HG03025 (cell line): ENCODE measurements around the gene OR5AU1.
"Not testable (repeated sequence)": the region's sequence is repeated elsewhere in the genome, so short reads cannot be mapped to it uniquely, and the experiment has no call there.

Experiments used
- ATAC-seq: cut with Tn5 transposase; IDR thresholded peaks from one replicate; pipeline ENCODE4 v1.9.1; 2021; ENCODE audit warnings: mild to moderate bottlenecking, moderate library complexity; ENCODE audit not compliant: unreplicated experiment, low FRiP score

The OR5AU1 gene

GRCh38 chr14:21182166-21182565 is 26.3 kb upstream of the OR5AU1 start:
- no peak for ATAC-seq

- ATAC-seq, result no peak
These were observed 15.3 kb upstream of the OR5AU1 start for GRCh38 chr14:21171128-21171527.

GRCh38 chr14:21169573-21169972 is 13.7 kb upstream of the OR5AU1 start:
- no peak for ATAC-seq

GRCh38 chr14:21168055-21168454 is 12.2 kb upstream of the OR5AU1 start:
- no peak for ATAC-seq

- ATAC-seq, result not testable (repeated sequence)
These were observed 9.8 kb upstream of the OR5AU1 start for GRCh38 chr14:21165670-21166069.

- ATAC-seq, result not testable (repeated sequence)
These were observed 9.2 kb upstream of the OR5AU1 start for GRCh38 chr14:21165002-21165605.

- ATAC-seq, result no peak
These were observed 8.0 kb upstream of the OR5AU1 start for GRCh38 chr14:21163871-21164291.

GRCh38 chr14:21162081-21162480 is 6.2 kb upstream of the OR5AU1 start:
- no peak for ATAC-seq

- ATAC-seq, result no peak
These were observed 4.3 kb upstream of the OR5AU1 start for GRCh38 chr14:21160061-21160610.

- ATAC-seq, result not testable (repeated sequence)
These were observed 2.3 kb upstream of the OR5AU1 start for GRCh38 chr14:21158175-21158574.

GRCh38 chr14:21149641-21150367 is 6.1 kb downstream of the OR5AU1 start:
- no peak for ATAC-seq

- no peak for ATAC-seq
These were observed 10.4 kb downstream of the OR5AU1 start for GRCh38 chr14:21145437-21145836.

GRCh38 chr14:21142357-21142756 is 13.5 kb downstream of the OR5AU1 start:
- no peak for ATAC-seq

- ATAC-seq, result no peak
These were observed 19.8 kb downstream of the OR5AU1 start for GRCh38 chr14:21136024-21136423.

- ATAC-seq, result no peak
These were observed 22.0 kb downstream of the OR5AU1 start for GRCh38 chr14:21133901-21134300.

GRCh38 chr14:21123429-21123828 is 32.4 kb downstream of the OR5AU1 start:
- no peak for ATAC-seq

- ATAC-seq, result no peak
These were observed 34.7 kb downstream of the OR5AU1 start for GRCh38 chr14:21121122-21121521.

- no peak for ATAC-seq
These were observed 35.2 kb downstream of the OR5AU1 start for GRCh38 chr14:21120686-21121085.

- no peak for ATAC-seq
These were observed 36.9 kb downstream of the OR5AU1 start for GRCh38 chr14:21118933-21119332.

GRCh38 chr14:21113369-21113768 is 42.5 kb downstream of the OR5AU1 start:
- ATAC-seq, result no peak

- ATAC-seq, result no peak
These were observed 43.6 kb downstream of the OR5AU1 start for GRCh38 chr14:21112255-21112654.
